ENCODE measurements around the gene PRRC2A.

PRRC2A gene

GRCh38 chr6:31658983-31659648 lies 38.6 kb downstream of the PRRC2A start:
- 0 out of 2 replicates have a peak, but pooled peaks have one; percentile 2 for TF ChIP-seq FOXM1 (IDR thresholded peaks at IDR 0.05; ENCODE audit: borderline replicate concordance)
- no peak for TF ChIP-seq ELF4 (IDR thresholded peaks at IDR 0.05)
- TF ChIP-seq ARNT (IDR thresholded peaks at IDR 0.05): no peak
- no peak for DNase-seq (ENCODE audit: extremely low spot score)
- POLR2A ChIA-PET: interaction anchor here (0.6 to 2.4 kb wide), 3 partner anchors 118 to 469 kb away, joined by 4 to 15 read pairs (median 4); partner anchors contain the start of genes ATF6B, DDX39B and NEU1
- CTCF ChIA-PET: interaction anchor here (0.5 kb wide), 1 partner anchor 171 kb away, joined by 3 read pairs; no protein-coding TSS in a partner anchor

- TF ChIP-seq FOXA1 (IDR thresholded peaks at IDR 0.05): no peak
- TF ChIP-seq ARNT (IDR thresholded peaks at IDR 0.05): no peak
- TF ChIP-seq CTBP1 (IDR thresholded peaks at IDR 0.05; ENCODE audit: borderline replicate concordance): no peak
- no peak for TF ChIP-seq NFRKB (IDR thresholded peaks at IDR 0.05)
- TF ChIP-seq, protein P1, sequence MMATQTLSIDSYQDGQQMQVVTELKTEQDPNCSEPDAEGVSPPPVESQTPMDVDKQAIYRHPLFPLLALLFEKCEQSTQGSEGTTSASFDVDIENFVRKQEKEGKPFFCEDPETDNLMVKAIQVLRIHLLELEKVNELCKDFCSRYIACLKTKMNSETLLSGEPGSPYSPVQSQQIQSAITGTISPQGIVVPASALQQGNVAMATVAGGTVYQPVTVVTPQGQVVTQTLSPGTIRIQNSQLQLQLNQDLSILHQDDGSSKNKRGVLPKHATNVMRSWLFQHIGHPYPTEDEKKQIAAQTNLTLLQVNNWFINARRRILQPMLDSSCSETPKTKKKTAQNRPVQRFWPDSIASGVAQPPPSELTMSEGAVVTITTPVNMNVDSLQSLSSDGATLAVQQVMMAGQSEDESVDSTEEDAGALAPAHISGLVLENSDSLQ (IDR thresholded peaks at IDR 0.05): no peak
- no peak for TF ChIP-seq LEF1 (IDR thresholded peaks at IDR 0.05; ENCODE audit: borderline replicate concordance)
- TF ChIP-seq FOXK2 (IDR thresholded peaks at IDR 0.05): no peak
- DNase-seq (ENCODE audit: extremely low spot score): no peak
- POLR2A ChIA-PET: interaction anchor here (0.7 to 5.4 kb wide), 15 partner anchors 8 to 238 kb away, joined by 3 to 138 read pairs (median 5); partner anchors contain the start of genes BAG6, DDX39B, LSM2 and LY6G5C
- CTCF ChIA-PET: interaction anchor here (0.9 kb wide), 1 partner anchor 8 kb away, joined by 4 read pairs; the partner anchor contains the start of gene BAG6
Observed at GRCh38 chr6:31659649-31660380, 39.3 kb downstream of the PRRC2A start.

GRCh38 chr6:31660381-31661261 lies 40.1 kb downstream of the PRRC2A start, which contains the start of gene C6orf47:
C6orf47 (minus strand) TSS chr6:31660778; CDS start chr6:31659947, 831 bp downstream.
- POLR2A ChIA-PET: interaction anchor here (0.5 to 5.4 kb wide), 28 partner anchors 9 to 245 kb away, joined by 3 to 138 read pairs (median 4); partner anchors contain the start of genes ABHD16A, ATP6V1G2, BAG6 and DDX39B
- peak; percentile 79 for DNase-seq (ENCODE audit: extremely low spot score)
- TF ChIP-seq ELF4 (IDR thresholded peaks at IDR 0.05) (peak; percentile 50), FOXK2 (IDR thresholded peaks at IDR 0.05) (no peak)

DNA sequence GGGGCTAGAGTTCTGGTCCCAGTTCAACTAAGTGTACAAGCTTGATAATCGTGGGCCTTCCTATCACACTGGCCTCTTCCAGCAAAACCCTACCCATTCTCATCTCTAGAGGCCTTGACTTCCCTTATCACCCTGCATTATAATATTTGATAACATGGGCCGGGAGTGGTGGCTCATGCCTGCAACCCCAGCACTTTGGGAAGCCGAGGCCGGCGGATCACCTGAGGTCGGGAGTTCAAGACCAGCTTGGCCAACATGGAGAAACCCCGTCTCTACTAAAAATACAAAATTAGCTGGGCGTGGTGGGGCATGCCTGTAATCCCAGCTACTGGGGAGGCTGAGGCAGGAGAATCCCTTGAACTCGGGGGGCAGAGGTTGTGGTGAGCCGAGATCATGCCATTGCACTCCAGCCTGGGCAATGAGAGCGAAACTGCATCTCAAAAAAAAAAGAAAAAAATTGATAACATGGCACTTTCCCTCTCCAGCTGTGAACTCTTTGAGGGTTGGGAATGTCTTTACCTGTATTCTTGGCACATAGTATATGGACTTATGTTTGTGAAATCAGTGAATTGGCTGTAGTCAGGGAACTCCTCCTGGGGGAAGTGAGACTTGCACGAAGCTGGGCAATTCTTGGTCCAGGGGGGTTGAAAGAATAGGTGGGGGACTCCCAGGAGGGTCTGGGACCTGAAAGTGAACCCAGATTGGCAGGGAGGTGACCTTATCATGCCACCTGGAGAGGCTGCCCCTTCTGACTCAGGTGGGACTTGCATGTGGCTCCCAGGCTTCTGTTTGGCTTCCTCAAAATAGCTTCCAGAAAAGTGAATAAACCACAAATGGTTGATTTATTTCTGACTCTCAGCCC lies 41.0 kb downstream of the PRRC2A start:
- ChIA-PET CTCF (interaction anchor here (1.2 kb wide), 1 partner anchor 39 kb away, joined by 4 read pairs; no protein-coding TSS in a partner anchor), POLR2A (interaction anchor here (0.5 to 5.4 kb wide), 24 partner anchors 8 to 244 kb away, joined by 3 to 138 read pairs (median 4); partner anchors contain the start of genes ABHD16A, ATP6V1G2, BAG6 and DDX39B)
- TF ChIP-seq ZNF384 (IDR thresholded peaks at IDR 0.05) (no peak), SUZ12 (IDR thresholded peaks at IDR 0.05) (no peak), ARNT (IDR thresholded peaks at IDR 0.05) (no peak), NFRKB (IDR thresholded peaks at IDR 0.05) (no peak), BHLHE40 (IDR thresholded peaks at IDR 0.05; ENCODE audit: borderline replicate concordance) (no peak), CTBP1 (IDR thresholded peaks at IDR 0.05; ENCODE audit: borderline replicate concordance) (no peak), ELF4 (IDR thresholded peaks at IDR 0.05) (no peak), L3MBTL2 (conservative IDR thresholded peaks at IDR 0.05) (no peak), HDGF (IDR thresholded peaks at IDR 0.05; ENCODE audit: borderline replicate concordance) (no peak)
- TF ChIP-seq, protein P1 (IDR thresholded peaks at IDR 0.05): no peak
- DNase-seq (ENCODE audit: extremely low spot score): no peak

More at GRCh38 chr6:31660381-31661261, 40.1 kb downstream of the PRRC2A start, which contains the start of gene C6orf47:
- CTCF ChIA-PET: interaction anchor here (0.9 to 1.2 kb wide), 2 partner anchors 8 to 39 kb away, joined by 4 read pairs; partner anchors contain the start of gene BAG6

DNA sequence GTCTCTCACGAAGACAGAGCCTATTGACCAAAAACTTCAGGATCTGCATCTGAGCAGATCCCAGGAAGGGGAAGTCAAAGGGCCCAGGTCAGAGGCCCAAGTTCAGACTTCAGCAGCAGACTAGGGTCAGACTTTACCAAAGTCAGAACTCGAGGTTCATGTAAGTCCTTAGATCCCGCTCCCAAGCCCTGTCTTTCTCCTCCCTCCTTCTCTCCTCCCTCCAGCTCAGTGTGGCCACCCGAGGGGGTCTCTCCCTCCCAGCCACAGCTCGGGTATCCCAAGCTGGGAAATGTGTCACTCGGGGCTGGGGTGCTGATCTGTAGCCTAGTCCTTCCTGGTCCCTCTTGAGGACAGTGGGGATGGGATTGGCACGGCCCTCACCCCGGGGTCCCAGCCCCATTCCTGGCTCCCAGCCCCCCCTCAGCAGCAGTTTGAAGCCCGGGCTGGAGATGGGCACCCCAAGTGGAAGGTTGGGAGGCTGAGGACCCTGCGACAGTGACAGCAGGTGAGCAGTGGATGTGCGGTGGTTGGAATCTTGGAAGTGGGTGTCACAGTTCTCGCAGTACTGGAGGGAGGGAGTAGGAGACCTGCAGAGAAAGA lies 41.7 kb downstream of the PRRC2A start:
- ChIA-PET POLR2A (interaction anchor here (5.4 kb wide), 1 partner anchor 11 kb away, joined by 138 read pairs; the partner anchor contains the start of gene BAG6), CTCF (no interaction called here)
- TF ChIP-seq L3MBTL2 (conservative IDR thresholded peaks at IDR 0.05): no peak
- TF ChIP-seq ARNT (IDR thresholded peaks at IDR 0.05): no peak
- TF ChIP-seq SP1 (IDR thresholded peaks at IDR 0.05): no peak
- no peak for TF ChIP-seq SUZ12 (IDR thresholded peaks at IDR 0.05)
- no peak for TF ChIP-seq TARDBP (IDR thresholded peaks at IDR 0.05)
- no peak for DNase-seq (ENCODE audit: extremely low spot score)
